Endothelial cell of umbilical vein (primary cell): Measurements from ENCODE around the gene SEMA4D. TPM values are rescaled to one million over a fixed set of nuclear protein-coding genes. Genes with fewer than 3 reads are reported as not detected.

ENCODE experiments used
- BruUV-seq: library from RNA; stranded (reverse); fragments of 400-500 nt; replicated peaks from 2 replicates; lab custom pipeline; 2021; lab: Mats Ljungman, UMichigan
- CTCF ChIA-PET: fragments of 300-600, 350-600 bp; sonication (Branson Sonifier 250); formaldehyde crosslinking; loops from one replicate; lab custom pipeline; 2021; ENCODE audit warnings: antibody characterized with exemption, inconsistent platforms; lab: Charles Lee
- POLR2A ChIA-PET: fragments of 300-600, 350-600 bp; sonication (Branson Sonifier 250); formaldehyde crosslinking; loops from one replicate; lab custom pipeline; 2021; ENCODE audit warnings: antibody characterized with exemption, inconsistent platforms; lab: Charles Lee
- DNase-seq: peaks from one replicate; pipeline ENCODE4 v3.0.0-alpha.2; 2011; ENCODE audit warnings: low read depth, low spot score
- FAIRE-seq: peaks from 2 replicates; lab custom pipeline; 2011; peaks lifted over from hg19 to GRCh38; lab: Jason Lieb, UNC
- H2AFZ ChIP-seq: 2 replicates; pipeline ENCODE4 v1.6.0; 2012; ENCODE audit warnings: low read depth, low read length, control low read depth, inconsistent platforms
- H3K27ac ChIP-seq: 2 replicates; pipeline ENCODE4 v1.5.1; 2011; ENCODE audit warnings: low read depth, mild to moderate bottlenecking, control low read depth, low read length, moderate library complexity; ENCODE audit not compliant: insufficient read depth
- H3K27me3 ChIP-seq, 2 experiments: 2 replicates each; pipeline versions ENCODE4 v1.6.0 to v1.6.1; 2011; ENCODE audit warnings: low read length in 2 of 2, mixed read lengths in 1 of 2; ENCODE audit not compliant: control insufficient read depth in 2 of 2, insufficient read depth in 2 of 2
- H3K36me3 ChIP-seq, 2 experiments: 2 replicates in 1 of 2; 3 replicates in 1 of 2; pipeline ENCODE4 v1.5.1; 2011; ENCODE audit warnings: low read length in 2 of 2, mild to moderate bottlenecking in 1 of 2, moderate library complexity in 1 of 2; ENCODE audit not compliant: control insufficient read depth in 2 of 2, insufficient read depth in 2 of 2; ENCODE audit errors: extremely low read depth in 1 of 2
- H3K4me1 ChIP-seq: 3 replicates; pipeline ENCODE4 v1.5.1; 2011; ENCODE audit warnings: mild to moderate bottlenecking, low read length; ENCODE audit not compliant: control insufficient read depth, insufficient read depth; ENCODE audit errors: extremely low read depth
- H3K4me2 ChIP-seq: 2 replicates; pipeline ENCODE4 v1.6.1; 2011; ENCODE audit warnings: low read length, control low read depth, mixed read lengths; ENCODE audit not compliant: insufficient read depth
- H3K4me3 ChIP-seq, 3 experiments: fragments of 200-600 bp in 1 of 3; sonication (generic), shearing (Covaris generic) in 1 of 3; replicated peaks in 1 of 3; 2 replicates each; pipeline ENCODE4 v1.5.1; 2011 to 2016; ENCODE audit warnings: control low read depth in 3 of 3, low read length in 3 of 3, mild to moderate bottlenecking in 2 of 3, inconsistent platforms in 1 of 3, low read depth in 1 of 3, moderate library complexity in 1 of 3; ENCODE audit not compliant: insufficient read depth in 1 of 3
- H3K79me2 ChIP-seq: 2 replicates; pipeline ENCODE4 v1.6.0; 2012; ENCODE audit warnings: low read length, inconsistent platforms; ENCODE audit not compliant: control insufficient read depth, insufficient read depth
- H3K9ac ChIP-seq: replicated peaks from 2 replicates; pipeline ENCODE3; 2011; ENCODE audit warnings: low read length, control low read depth; ENCODE audit not compliant: insufficient read depth; ENCODE audit errors: extremely low read depth
- H3K9me1 ChIP-seq: replicated peaks from 3 replicates; pipeline ENCODE4 v1.6.0; 2011; ENCODE audit warnings: mild to moderate bottlenecking, low read length; ENCODE audit not compliant: control insufficient read depth, insufficient read depth; ENCODE audit errors: extremely low read depth
- H3K9me3 ChIP-seq: replicated peaks from 2 replicates; pipeline ENCODE4 v1.5.1; 2012; ENCODE audit warnings: low read length, inconsistent platforms; ENCODE audit not compliant: control insufficient read depth, insufficient read depth
- H4K20me1 ChIP-seq: replicated peaks from 2 replicates; pipeline ENCODE3; 2011; ENCODE audit warnings: mild to moderate bottlenecking, low read length; ENCODE audit not compliant: control insufficient read depth, insufficient read depth; ENCODE audit errors: extremely low read depth
- EZH2 ChIP-seq: IDR thresholded peaks from 2 replicates; pipeline ENCODE4 v1.6.1; 2012; ENCODE audit warnings: borderline replicate concordance, low read depth, mild to moderate bottlenecking, moderate library complexity, low read length, inconsistent platforms; ENCODE audit not compliant: severe bottlenecking
- FOS ChIP-seq: IDR thresholded peaks from 2 replicates; pipeline ENCODE4 v1.6.1; 2011; ENCODE audit warnings: mild to moderate bottlenecking, low read length, moderate library complexity, borderline replicate concordance; ENCODE audit not compliant: insufficient read depth
- GATA2 ChIP-seq: IDR thresholded peaks from 2 replicates; pipeline ENCODE4 v1.7.0; 2011; ENCODE audit warnings: low read depth, mild to moderate bottlenecking, moderate library complexity, mixed read lengths, low read length; ENCODE audit not compliant: insufficient read length, insufficient read depth
- JUN ChIP-seq: IDR thresholded peaks from 2 replicates; pipeline ENCODE4 v1.6.1; 2011; ENCODE audit warnings: borderline replicate concordance, low read depth; ENCODE audit not compliant: insufficient read length, insufficient read depth
- MYC ChIP-seq: IDR thresholded peaks from one replicate; pipeline ENCODE4 v1.6.1; 2011; ENCODE audit warnings: mild to moderate bottlenecking, low read depth, low read length
- POLR2A ChIP-seq: IDR thresholded peaks from 2 replicates; pipeline ENCODE4 v1.6.1; 2012; ENCODE audit warnings: low read depth, mild to moderate bottlenecking, control low read depth, low read length
- POLR2AphosphoS5 ChIP-seq: IDR thresholded peaks from 2 replicates; pipeline ENCODE4 v1.6.1; 2012; ENCODE audit warnings: low read depth, mild to moderate bottlenecking, control low read depth, low read length, moderate library complexity; ENCODE audit not compliant: insufficient read depth
- dilution Hi-C: fragments of 300-500 bp; cut with MboI; formaldehyde crosslinking; loops from one replicate; pipeline ENCODE4 v1.15.0; 2019; ENCODE audit warnings: low sequenced_read_pairs; ENCODE audit not compliant: extremely low pct_ligation_motif_present
- intact Hi-C: fragments of 100-400 bp; cut with micrococcal nuclease; formaldehyde crosslinking; loops from one replicate; pipeline ENCODE4 v1.10.0; 2022
- polyA plus RNA-seq, 4 experiments: library from polyadenylated mRNA; depleted of rRNA in 3 of 4; stranded (reverse) in 3 of 4; unstranded in 1 of 4; fragments of >200 nt; gene quantifications; 2 replicates each; pipeline versions ENCODE4 v1.2.1 to v1.2.3, GENCODE V29; 2011 to 2012; ENCODE audit warnings: missing spikeins in 1 of 4
- total RNA-seq: library from RNA; stranded (reverse); gene quantifications from 2 replicates; pipeline ENCODE4 v1.2.3, GENCODE V29; 2021
- TF ChIP-seq, protein P1 (sequence below), 2 donors: IDR thresholded peaks; 1 replicate in 1 of 2; 2 replicates in 1 of 2; pipeline ENCODE4 v1.5.1; 2011; ENCODE audit warnings: low read length in 2 of 2, mild to moderate bottlenecking in 2 of 2, moderate library complexity in 2 of 2, control low read depth in 1 of 2, inconsistent platforms in 1 of 2, low read depth in 1 of 2; ENCODE audit not compliant: insufficient read depth in 1 of 2; ENCODE audit errors: extremely low read depth in 1 of 2
- TF ChIP-seq, protein P2 (sequence below): IDR thresholded peaks from 2 replicates; pipeline ENCODE4 v1.6.1; 2011; ENCODE audit not compliant: insufficient read depth, insufficient read length

Gene SEMA4D
- total and polyA plus RNA-seq, 2 donors (not counting 3 experiments of a cell fraction or from before 2014, with no cell fraction given), result 3.9 to 15.7 TPM

DNA sequence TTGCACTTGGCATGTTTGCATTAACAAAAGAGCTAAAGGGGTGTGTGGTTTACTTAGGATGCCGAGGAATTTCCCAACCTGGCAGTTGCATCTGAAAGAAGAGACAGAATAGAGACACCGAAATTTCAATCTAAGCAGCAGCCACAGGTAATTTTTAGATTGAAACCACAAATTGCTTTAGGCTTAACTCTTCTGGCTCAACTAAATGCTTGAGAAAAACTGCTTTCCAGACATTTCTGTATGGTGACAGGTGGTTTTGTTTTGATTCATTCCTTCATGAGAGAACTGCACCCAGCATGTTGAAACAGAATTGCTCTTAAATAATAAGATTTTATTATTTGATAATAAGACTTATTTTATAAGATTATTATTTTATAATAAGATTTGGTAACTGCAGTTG, 158.1 kb downstream of the SEMA4D start:
- Histone ChIP-seq H3K36me3 (peaks cover 3 to 9% of the 10 kb centered on the region in 2 experiments), H3K9ac (no peak overlapping the region), H3K4me2 (no peak overlapping the region), H3K27me3 (no peaks in the 10 kb centered on the region), H3K9me1 (no peaks in the 10 kb centered on the region), H3K9me3 (no peaks in the 10 kb centered on the region), H3K27ac (no peak overlapping the region), H3K4me1 (no peaks in the 10 kb centered on the region), H2AFZ (no peak overlapping the region), H3K4me3 (no peak overlapping the region), H4K20me1 (no peaks in the 10 kb centered on the region), H3K79me2 (no peaks in the 10 kb centered on the region)
- intact Hi-C loops (no loop called here), dilution Hi-C loops (no loop called here)
- no peak for FAIRE-seq
- no TSS peak for BruUV-seq
- TF ChIP-seq, protein P1, sequence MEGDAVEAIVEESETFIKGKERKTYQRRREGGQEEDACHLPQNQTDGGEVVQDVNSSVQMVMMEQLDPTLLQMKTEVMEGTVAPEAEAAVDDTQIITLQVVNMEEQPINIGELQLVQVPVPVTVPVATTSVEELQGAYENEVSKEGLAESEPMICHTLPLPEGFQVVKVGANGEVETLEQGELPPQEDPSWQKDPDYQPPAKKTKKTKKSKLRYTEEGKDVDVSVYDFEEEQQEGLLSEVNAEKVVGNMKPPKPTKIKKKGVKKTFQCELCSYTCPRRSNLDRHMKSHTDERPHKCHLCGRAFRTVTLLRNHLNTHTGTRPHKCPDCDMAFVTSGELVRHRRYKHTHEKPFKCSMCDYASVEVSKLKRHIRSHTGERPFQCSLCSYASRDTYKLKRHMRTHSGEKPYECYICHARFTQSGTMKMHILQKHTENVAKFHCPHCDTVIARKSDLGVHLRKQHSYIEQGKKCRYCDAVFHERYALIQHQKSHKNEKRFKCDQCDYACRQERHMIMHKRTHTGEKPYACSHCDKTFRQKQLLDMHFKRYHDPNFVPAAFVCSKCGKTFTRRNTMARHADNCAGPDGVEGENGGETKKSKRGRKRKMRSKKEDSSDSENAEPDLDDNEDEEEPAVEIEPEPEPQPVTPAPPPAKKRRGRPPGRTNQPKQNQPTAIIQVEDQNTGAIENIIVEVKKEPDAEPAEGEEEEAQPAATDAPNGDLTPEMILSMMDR (IDR thresholded peaks at IDR 0.05; ENCODE audit: extremely low read depth in 1 of 2, insufficient read depth in 1 of 2, low read depth in 1 of 2, low read length in 2 of 2), result no peak
- no peak for TF ChIP-seq GATA2
- no peak for TF ChIP-seq POLR2AphosphoS5
- TF ChIP-seq POLR2A, result no peak
- no peak for TF ChIP-seq EZH2
- TF ChIP-seq, protein P2, sequence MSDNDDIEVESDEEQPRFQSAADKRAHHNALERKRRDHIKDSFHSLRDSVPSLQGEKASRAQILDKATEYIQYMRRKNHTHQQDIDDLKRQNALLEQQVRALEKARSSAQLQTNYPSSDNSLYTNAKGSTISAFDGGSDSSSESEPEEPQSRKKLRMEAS, result no peak
- TF ChIP-seq FOS, result no peak
- TF ChIP-seq MYC, result no peak
- no peak for TF ChIP-seq JUN
- CTCF ChIA-PET, result interaction anchor here (2.2 kb wide), 1 partner anchor 209 kb away, joined by 6 read pairs; no protein-coding TSS in a partner anchor
- POLR2A ChIA-PET, result no interaction called here
- DNase-seq, result no peak
